Hindlimb muscle (tissue), 1 donor: ENCODE measurements around the gene IL33. TPM values are rescaled to one million over a fixed set of nuclear protein-coding genes. Genes with fewer than 3 reads are reported as not detected.
A peak's percentile ranks its signal among the peaks of the same experiment; 100 is the strongest.

Experiments used
- DNase-seq: peaks from one replicate; pipeline ENCODE4 v3.0.0-alpha.2; 2013
- polyA plus RNA-seq: library from polyadenylated mRNA; unstranded; fragments of 120-200 nt; gene quantifications from one replicate; pipeline ENCODE4 v1.2.1, GENCODE V29; 2013; ENCODE audit not compliant: insufficient read length

The IL33 gene
- polyA plus RNA-seq, 1 donor = 29.6 TPM

GRCh38 chr9:6218099-6218502, 2.5 kb downstream of the IL33 start:
- no peak for DNase-seq

GRCh38 chr9:6219040-6219439, 3.4 kb downstream of the IL33 start:
- no peak for DNase-seq

DNA sequence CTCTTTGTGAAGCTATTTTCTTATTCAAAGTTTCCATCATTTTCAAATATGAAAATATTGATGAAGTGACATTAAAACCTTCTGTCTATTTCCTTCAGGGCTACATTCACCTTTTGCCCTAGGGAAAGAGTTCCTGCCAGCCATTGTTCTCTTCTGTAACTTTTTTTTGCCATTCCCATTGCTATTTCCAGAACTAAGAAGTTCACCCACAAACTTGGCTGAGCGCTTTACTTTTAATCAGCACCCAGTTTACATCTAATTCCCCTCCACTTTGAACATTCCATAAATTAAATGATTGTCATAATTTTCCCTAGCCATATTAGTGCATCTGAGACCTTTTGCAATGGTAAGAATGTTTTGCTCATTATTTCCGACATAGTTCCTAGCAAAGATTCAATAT, 4.4 kb downstream of the IL33 start:
- DNase-seq = no peak

GRCh38 chr9:6224393-6225154, 9.0 kb downstream of the IL33 start:
- DNase-seq = no peak

DNA sequence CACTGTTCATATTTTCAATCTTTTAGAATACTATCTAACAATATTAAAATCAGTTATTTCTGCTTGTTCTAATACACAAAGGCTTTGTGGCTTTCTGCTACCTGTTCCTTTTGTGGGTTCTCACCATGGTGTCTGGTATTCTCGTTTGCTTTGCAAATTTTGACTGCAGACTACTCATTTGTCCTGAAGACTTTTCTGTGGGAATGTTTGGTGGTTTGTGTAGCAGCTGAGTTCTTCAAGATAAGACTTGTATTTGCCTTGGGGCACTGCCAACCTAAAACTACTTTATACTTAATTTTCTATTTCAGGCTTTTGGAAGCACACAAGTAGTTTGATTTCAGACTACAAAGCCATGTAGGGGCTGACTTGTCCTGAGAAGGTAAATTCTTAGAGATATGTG, 11.1 kb downstream of the IL33 start:
- no peak for DNase-seq

DNA sequence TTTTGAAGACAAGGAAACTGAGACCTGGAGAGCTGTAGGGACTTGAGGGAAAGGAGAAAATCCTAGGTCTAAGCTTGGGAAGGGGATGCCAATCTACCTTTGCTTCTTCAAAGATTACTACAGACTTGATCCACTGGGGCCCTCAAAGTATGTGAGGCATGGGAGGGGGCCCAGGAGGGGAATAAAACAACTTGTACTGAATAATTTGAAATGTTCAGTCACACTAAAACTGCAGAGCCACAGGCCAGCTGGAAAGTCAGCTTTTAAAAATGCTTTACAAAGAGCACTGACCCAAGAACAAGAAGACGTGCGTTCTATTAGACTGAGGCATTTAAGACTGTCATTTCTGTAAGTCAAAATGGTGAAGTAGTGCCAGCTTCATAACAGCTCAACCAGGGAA, 13.6 kb downstream of the IL33 start:
- no peak for DNase-seq

DNA sequence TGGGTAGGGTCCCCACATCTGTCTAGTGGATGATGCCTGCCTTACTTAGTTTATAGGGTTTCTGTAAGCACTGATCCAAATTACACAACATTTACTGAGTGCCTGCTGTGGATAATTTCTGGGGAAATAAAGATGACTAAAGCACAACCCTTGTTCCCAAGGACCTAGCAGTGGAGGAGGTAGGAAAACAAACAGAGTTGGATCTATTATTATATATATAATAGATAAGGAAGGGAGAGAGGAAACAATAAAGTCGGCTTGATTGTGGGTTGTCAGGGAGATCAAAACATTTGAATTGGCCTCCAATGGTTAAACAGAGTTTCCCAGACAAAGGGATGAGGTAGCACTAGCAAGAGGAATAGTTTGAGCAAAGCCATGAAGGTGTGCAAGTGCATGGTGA, 14.0 kb downstream of the IL33 start:
- DNase-seq = no peak

GRCh38 chr9:6230037-6230780, 14.6 kb downstream of the IL33 start:
- no peak for DNase-seq

DNA sequence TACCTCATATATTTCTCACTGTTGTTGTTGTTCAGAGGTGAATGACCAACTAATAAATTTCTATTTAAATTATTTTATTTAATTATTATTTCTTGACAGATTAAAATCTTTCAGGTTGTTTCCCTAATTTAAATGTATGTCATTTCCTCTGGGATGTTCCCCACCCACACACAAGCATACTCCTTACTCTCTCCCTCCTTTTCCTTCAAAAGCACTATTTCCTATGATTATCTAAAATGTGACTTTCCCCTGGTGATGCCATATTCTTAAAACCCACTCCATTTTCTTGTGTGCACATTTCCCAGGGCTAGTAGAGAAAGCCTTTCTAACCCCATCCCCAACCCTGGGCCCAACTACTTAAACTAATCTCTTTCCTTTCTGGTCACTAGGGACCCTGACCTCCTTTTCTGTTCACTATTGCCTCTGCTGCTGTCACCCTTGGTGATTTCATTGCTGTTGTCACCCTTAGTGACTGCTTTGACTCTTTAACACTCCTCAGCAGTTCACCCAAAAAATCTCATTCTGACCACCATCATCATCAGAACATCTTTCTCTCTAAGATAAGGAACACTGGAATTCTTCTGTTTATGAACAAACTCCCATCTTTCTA, 16.8 kb downstream of the IL33 start:
- DNase-seq = no peak

DNA sequence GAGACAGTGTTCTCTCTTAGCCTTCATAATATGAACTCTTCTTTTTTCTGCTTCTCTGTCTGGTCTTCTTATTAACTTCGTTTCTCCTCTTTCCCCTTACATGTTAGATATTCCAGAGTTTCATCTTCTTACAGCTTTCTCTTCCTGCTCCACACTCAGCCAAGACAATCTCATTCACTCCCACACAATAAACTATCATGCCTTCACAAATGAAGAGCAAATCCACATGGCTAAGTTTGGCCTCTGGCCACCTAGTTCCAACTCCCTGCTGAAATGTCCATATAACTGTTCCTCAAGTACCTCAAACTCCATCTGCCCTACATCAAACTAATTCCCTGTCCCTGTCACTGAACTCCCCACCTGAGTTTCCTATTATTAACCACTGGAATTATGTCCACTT, 18.4 kb downstream of the IL33 start:
- no peak for DNase-seq

GRCh38 chr9:6237267-6237666, 21.7 kb downstream of the IL33 start:
- no peak for DNase-seq

GRCh38 chr9:6239048-6239461, 23.4 kb downstream of the IL33 start:
- no peak for DNase-seq

DNA sequence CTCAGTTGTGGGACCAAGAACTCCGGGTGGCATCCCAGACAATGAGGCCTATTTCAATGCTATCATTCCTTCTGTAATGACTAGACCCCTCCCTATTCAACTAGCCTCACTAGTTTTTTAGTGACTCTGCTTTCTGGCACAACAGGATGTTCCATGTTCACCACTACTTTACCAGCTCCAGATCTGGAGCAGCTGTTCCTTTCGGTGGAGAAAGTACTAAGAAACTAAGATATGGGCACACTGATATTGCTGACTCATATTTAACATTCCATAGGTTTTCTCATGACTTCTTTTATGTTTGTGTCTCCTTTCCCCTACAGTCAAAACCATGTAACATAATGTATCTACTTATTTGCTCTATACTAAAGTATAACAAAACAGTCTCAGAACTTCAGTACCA, 24.1 kb downstream of the IL33 start:
- DNase-seq = no peak

- no peak for DNase-seq
Observed at GRCh38 chr9:6243746-6244145, 28.1 kb downstream of the IL33 start.

DNA sequence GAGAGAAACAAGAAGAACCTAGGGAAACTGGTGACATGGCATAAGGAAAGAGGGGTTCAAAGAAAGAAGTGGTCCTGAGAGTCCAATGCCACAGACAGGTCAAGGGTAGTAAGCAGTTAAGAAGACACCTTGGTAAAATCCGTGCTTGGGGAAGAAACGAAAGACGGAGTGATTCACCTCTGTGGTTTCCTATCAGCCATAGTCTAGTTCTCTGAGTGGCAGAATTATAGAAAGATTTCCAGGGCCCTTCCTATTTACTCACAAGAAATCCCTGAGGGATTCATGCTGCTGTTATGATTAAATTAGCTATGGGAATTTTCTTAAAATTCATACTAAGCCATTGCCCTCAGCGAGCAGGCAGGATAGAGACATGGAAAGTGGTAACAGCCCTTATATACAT, 31.7 kb downstream of the IL33 start:
- DNase-seq = no peak

- no peak for DNase-seq
Observed at GRCh38 chr9:6268826-6269397, 53.3 kb downstream of the IL33 start.

- DNase-seq = no peak
Observed at GRCh38 chr9:6270896-6271295, 55.3 kb downstream of the IL33 start.

DNA sequence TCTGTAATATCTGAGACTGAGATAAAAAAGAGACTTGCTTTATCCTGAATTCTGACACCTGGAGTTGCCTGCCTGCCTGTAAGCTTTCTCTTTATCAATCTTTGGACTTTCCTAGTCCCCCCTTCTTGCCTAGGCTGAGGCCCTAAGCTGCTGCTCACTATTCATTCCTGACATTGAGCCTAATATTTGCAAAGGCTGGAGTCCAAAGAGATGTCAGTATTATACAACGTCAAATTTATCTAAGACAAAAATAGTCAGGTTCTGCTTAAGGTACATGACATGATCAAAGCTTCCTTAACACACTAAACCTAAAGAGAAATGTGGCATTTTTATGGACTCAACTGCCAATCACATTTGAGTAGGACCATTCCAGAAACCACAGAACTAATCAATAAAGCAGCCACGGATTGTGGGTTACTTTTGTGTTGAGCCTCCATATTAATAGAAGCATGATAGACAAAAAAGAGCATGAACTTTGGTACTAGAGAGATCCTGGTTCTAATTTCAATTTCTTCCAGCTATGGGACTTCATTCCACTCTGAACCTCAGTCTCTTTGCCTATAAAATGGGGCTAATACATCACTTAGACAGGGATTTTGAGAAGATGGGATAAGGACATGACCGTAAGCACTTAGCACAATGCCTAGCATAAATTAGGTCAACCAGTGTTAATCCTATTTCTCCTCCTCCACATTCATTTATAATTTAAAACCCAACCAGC, 56.1 kb downstream of the IL33 start:
- no peak for DNase-seq

DNA sequence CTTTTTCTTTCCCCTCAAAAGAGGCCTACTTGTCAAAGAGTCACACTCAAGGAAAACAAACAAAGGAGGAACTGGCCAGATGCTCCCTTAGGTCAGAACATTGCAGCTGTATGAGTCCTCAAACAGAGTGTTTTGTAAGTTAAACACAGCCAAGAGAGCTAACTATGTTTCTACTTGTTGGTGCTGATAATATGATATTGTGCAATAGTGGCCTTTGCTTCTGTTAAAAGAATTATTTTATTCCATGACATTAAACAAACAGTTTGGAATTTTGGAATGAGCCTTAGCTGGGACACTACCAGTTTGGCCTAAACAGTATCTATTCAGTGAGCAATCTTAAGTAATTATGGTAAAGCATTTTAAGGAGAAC, 56.6 kb downstream of the IL33 start:
- DNase-seq = peak; percentile 15

- DNase-seq = no peak
Observed at GRCh38 chr9:6277417-6277816, 61.8 kb downstream of the IL33 start.

DNA sequence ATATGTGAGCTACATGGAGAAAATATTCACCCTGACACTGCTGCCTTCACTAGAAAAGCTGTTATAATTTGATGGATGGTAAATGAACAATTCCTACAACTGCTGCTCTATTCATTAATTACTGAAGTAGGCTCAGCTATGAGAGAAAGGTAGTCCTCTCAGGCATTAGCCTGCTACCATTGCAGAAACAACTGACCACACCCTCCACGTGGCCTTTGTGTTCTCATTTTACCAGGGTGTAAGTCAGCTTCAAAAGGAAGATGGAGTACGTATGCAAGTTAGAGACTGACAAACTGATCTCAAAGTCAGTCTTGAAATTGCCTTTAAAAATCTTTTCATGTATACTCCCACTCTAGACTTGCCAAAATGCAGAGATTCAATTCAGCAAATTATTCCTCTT, 86.3 kb downstream of the IL33 start:
- DNase-seq = no peak

DNA sequence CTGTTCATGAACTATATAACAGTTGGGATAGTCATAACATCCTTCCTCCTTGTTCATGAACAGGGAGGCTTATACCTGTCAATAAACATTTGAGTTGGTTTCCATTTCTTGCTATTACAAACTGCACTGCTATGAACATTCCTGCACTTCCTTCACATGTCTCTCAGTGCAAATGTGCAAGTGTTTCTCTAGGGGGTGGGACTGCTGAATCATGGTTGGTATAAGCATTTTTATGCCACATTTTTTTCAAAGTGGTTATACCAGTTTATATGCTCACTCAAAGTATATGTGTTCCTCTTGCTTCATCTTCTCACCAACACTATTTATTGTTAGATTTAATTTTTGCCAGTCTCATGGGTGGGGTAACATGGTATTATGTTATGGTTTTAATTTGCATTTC, 86.8 kb downstream of the IL33 start:
- no peak for DNase-seq

GRCh38 chr9:6304232-6304631, 88.6 kb downstream of the IL33 start:
- DNase-seq = no peak
